Glutamatergic neuron (in vitro differentiated cells): Measurements from ENCODE around the gene SOX1. TPM values are rescaled to one million over a fixed set of nuclear protein-coding genes. Genes with fewer than 3 reads are reported as not detected.

Source experiments
- DNase-seq: peaks from one replicate; pipeline ENCODE4 v3.0.0; 2022
- H3K27ac Mint-ChIP-seq: one replicate; pipeline ENCODE4 v1.8.0; 2020; ENCODE audit warnings: mild to moderate bottlenecking, mixed read lengths, inconsistent platforms; ENCODE audit not compliant: unreplicated experiment
- H3K27me3 Mint-ChIP-seq: one replicate; pipeline ENCODE4 v1.8.0; 2020; ENCODE audit warnings: mild to moderate bottlenecking, moderate library complexity, mixed read lengths, inconsistent platforms; ENCODE audit not compliant: unreplicated experiment
- H3K36me3 Mint-ChIP-seq: one replicate; pipeline ENCODE4 v1.8.0; 2020; ENCODE audit warnings: mild to moderate bottlenecking, mixed read lengths, inconsistent platforms; ENCODE audit not compliant: unreplicated experiment
- H3K4me1 Mint-ChIP-seq: one replicate; pipeline ENCODE4 v1.8.0; 2020; ENCODE audit warnings: mild to moderate bottlenecking, low read depth, mixed read lengths, inconsistent platforms; ENCODE audit not compliant: unreplicated experiment
- H3K4me3 Mint-ChIP-seq: one replicate; pipeline ENCODE4 v1.8.0; 2020; ENCODE audit warnings: mild to moderate bottlenecking, mixed read lengths, inconsistent platforms; ENCODE audit not compliant: unreplicated experiment
- H3K9me3 Mint-ChIP-seq: one replicate; pipeline ENCODE4 v1.8.0; 2020; ENCODE audit warnings: mild to moderate bottlenecking, moderate library complexity, mixed read lengths, inconsistent platforms; ENCODE audit not compliant: unreplicated experiment
- CTCF ChIP-seq: fragments of 200-600 bp; sonication (generic); IDR thresholded peaks from one replicate; pipeline ENCODE4 v1.5.0; 2021; ENCODE audit not compliant: partially characterized antibody, unreplicated experiment
- total RNA-seq: library from RNA; stranded (reverse); fragmentation: NEBNext Ultra II Directional; extraction: Animal tissue kit (Norgen Biotek cat#: 25700); gene quantifications from one replicate; pipeline ENCODE4 v1.2.1, GENCODE V29; 2021; ENCODE audit not compliant: unreplicated experiment

SOX1 gene
- total RNA-seq, 1 donor from 2014 or later, result 0.76 TPM

GRCh38 chr13:112064222-112064621 lies 2.7 kb upstream of the SOX1 start:
- DNase-seq, result no peak
- no peak for TF ChIP-seq CTCF
- H3K27me3 Mint-ChIP-seq, result peaks cover 28% of the 10 kb centered on the region
- H3K27ac Mint-ChIP-seq, result no peak overlapping the region
- no peak overlapping the region for H3K4me3 Mint-ChIP-seq
- H3K4me1 Mint-ChIP-seq, result peaks cover 8% of the 10 kb centered on the region
- peaks cover 17% of the 10 kb centered on the region for H3K9me3 Mint-ChIP-seq
- H3K36me3 Mint-ChIP-seq, result no peaks in the 10 kb centered on the region

GRCh38 chr13:112065521-112065866 lies 1.5 kb upstream of the SOX1 start:
- no peak for TF ChIP-seq CTCF
- H3K27me3 Mint-ChIP-seq, result peaks cover 31% of the 10 kb centered on the region
- peaks cover 21% of the 10 kb centered on the region for H3K9me3 Mint-ChIP-seq
- H3K27ac Mint-ChIP-seq, result peak overlapping the region; percentile 48
- DNase-seq, result no peak
- peaks cover 15% of the 10 kb centered on the region for H3K4me1 Mint-ChIP-seq
- no peaks in the 10 kb centered on the region for H3K36me3 Mint-ChIP-seq
- peak overlapping the region; percentile 70 for H3K4me3 Mint-ChIP-seq

- no peaks in the 10 kb centered on the region for H3K36me3 Mint-ChIP-seq
- peaks cover 14% of the 10 kb centered on the region for H3K4me1 Mint-ChIP-seq
- peak; percentile 35 for TF ChIP-seq CTCF
- peak overlapping the region; percentile 70 for H3K4me3 Mint-ChIP-seq
- H3K27me3 Mint-ChIP-seq, result peaks cover 30% of the 10 kb centered on the region
- DNase-seq, result peak; percentile 52
- H3K27ac Mint-ChIP-seq, result peak overlapping the region; percentile 48
- H3K9me3 Mint-ChIP-seq, result peaks cover 19% of the 10 kb centered on the region
These were observed 904 bp upstream of the SOX1 start for GRCh38 chr13:112065867-112066623.

- no peak overlapping the region for H3K27ac Mint-ChIP-seq
- peaks cover 31% of the 10 kb centered on the region for H3K27me3 Mint-ChIP-seq
- DNase-seq, result peak; percentile 78
- peaks cover 14% of the 10 kb centered on the region for H3K4me1 Mint-ChIP-seq
- H3K9me3 Mint-ChIP-seq, result peaks cover 19% of the 10 kb centered on the region
- no peak for TF ChIP-seq CTCF
- H3K4me3 Mint-ChIP-seq, result no peak overlapping the region
- no peaks in the 10 kb centered on the region for H3K36me3 Mint-ChIP-seq
These were observed 335 bp upstream of the SOX1 start for GRCh38 chr13:112066624-112067004.

GRCh38 chr13:112067871-112068539 lies 1.1 kb downstream of the SOX1 start:
- no peak overlapping the region for H3K27ac Mint-ChIP-seq
- H3K9me3 Mint-ChIP-seq, result peaks cover 18% of the 10 kb centered on the region
- TF ChIP-seq CTCF, result no peak
- peaks cover 35% of the 10 kb centered on the region for H3K27me3 Mint-ChIP-seq
- no peaks in the 10 kb centered on the region for H3K36me3 Mint-ChIP-seq
- peaks cover 12% of the 10 kb centered on the region for H3K4me1 Mint-ChIP-seq
- H3K4me3 Mint-ChIP-seq, result no peak overlapping the region
- peak; percentile 67 for DNase-seq
